Inferior parietal cortex (tissue), 1 donor: ENCODE measurements around the gene TMEM119.
"Not testable (repeated sequence)": the region's sequence is repeated elsewhere in the genome, so short reads cannot be mapped to it uniquely, and the experiment has no call there.

Experiments
- DNase-seq: peaks from one replicate; pipeline ENCODE4 v3.0.0-alpha.2; 2016; ENCODE audit errors: extremely low spot score

Gene TMEM119

DNA sequence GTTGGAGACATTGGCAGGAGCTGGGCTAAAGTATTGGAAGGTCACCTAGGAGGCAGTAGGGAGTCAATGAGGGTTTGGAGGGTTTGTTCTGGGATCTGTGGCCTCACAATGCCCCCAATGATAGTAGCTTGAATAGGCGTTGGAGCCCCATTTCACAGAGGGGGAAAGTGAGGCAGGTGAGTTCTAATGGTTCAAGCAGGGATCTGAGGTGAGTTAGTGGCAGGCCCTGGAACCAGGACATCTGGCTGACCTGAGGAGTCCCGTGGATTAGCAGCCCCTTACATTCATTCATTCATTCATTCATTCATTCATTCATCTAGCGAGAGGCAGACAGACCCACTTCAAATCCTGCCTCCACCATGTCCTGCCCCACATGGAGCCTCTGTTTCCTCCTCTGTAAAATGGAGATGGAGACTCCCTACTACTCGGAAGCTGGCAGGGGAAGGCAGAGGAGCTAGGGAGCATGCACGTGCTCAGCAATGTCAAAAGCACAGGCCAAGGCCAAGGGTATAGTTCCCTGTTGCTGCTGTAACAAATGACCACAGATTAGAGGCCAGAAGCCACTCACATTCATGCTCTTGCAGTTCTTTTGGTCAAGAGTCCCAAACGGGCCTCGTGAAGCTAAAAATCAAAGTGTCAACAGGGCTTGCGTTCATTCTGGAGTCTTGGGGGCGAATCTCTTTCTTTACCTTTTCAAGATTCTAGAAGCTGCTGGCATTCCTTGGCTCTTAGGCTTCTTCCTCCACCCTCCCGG, 2.2 kb upstream of the TMEM119 start:
- no peak for DNase-seq

DNA sequence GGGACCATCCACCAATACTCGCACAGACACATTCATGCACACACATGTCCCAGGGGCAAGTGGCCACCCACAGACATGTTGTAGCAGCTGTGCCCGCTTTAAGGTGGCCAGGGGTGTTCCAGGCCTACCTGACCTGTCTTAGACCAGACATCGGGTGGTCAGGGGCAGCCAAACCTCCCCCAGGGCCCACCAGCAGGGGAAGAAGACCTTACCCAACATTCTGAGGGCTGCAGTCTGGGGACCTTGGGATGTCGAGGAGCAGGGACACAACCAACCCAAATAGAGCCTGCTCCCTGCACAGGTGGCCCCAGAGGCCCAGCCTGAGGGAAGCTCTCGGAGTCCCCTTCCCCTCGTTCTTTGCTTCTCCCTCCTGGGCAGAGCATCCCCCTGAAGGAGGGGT, 1.7 kb upstream of the TMEM119 start:
- DNase-seq, result no peak

DNA sequence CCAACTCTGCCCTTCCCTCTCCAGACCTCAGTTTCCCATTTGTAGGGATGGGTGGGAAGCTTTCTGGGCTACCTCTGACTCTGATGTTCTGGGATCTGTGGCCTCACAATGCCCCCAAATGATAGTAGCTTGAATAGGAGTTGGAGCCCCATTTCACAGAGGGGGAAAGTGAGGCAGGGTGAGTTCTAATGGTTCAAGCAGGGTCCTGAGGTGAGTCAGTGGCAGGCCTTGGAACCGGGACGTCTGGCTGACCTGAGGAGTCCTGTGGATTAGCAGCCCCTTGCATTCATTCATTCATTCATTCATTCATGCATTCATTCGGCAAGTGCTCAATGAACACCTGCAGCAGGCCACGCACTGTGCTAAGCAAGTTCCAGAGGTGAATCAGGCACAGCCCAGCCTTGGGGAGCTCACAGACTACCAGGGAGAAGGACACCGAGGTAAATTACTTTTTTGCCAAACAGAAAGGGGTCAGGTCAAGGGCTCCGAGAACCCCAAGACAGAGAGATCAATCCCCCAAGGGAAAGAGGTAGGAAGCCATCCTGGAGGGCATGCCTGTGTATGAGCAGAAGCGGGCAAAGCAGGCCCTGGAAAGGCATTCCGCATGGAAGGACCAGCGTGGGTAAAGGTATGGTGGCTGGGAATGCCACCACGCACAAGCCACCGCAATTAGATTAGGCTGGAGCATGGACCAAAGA, 818 bp upstream of the TMEM119 start:
- no peak for DNase-seq

DNA sequence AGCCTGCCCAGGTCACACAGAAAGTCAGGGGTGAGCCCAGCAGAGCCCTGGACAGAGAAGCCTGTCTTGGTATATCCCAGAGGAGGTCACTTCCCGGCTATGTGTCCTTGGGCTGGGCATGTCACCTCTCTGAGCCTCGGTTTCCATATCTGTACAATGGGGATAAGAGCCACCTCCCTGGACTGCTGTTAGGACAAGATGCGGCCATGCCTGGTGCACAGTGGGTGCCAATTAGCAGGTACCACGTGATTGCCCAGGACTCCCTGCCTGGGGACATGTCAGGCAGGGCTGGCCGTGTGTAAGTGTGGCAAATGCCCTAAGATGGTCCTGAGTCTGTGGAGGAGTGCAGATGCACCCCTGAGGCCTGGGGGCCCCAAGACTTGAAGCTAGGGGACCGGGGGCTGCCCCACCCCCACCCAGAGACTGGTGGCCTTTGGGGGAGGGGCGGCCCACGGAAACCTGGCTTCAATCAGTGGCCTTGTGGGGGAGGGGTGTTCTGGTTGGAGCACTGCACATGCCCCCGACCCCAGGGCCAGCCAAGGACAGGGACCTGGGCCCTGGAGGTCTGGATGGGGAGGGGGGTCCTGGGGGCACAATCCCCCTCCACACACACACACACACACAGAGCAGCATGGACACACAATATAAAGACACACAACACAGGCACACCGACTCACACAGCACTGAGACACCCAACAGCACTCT, 878 bp downstream of the TMEM119 start:
- DNase-seq, result no peak

DNA sequence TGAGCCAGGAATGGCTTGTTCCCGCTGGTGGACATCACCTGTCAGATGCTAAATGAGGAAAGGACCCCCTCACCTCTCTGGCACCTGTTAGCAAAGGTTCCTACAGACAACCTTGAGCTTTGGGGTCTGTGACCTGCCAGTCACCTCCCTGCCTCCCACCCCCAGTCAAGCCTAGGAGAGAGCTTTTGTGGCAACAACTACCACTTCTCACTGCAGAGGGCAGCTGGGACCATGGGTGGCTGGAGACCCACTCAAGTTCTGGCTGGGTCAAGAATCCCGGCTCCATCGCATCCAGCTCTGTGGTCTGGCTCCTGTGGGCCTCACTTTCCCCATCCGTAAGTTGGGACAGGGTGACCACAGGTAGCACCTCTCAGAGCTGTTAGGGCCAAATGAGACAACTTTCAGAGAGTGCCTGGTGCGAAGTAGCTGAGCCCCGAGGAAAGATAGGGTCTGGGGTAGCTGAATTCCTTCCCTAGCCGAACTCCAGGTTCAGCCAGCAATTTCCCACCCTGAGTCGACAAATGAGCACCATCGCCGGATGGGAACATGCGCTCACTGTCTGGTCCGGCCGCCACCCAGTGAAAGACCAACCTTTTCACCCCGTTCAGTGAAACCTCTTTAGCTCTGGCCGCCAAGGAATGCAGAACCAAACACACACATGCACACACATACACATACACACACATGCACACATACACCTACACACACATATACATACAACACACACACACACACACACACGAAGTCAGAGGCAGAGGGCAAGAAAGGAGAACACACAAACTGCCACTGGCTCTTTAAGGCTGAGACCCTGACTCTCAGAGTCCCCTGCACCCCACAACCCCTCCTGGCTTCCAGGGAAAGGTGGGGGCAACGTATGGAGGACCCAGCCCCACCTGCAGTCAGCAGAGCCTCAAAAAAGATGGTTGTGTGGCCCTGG, 1.9 kb downstream of the TMEM119 start:
- no peak for DNase-seq

GRCh38 chr12:108594960-108595710, 2.7 kb downstream of the TMEM119 start:
- no peak for DNase-seq

- DNase-seq, result no peak
Observed at GRCh38 chr12:108594323-108594903, 3.5 kb downstream of the TMEM119 start.

DNA sequence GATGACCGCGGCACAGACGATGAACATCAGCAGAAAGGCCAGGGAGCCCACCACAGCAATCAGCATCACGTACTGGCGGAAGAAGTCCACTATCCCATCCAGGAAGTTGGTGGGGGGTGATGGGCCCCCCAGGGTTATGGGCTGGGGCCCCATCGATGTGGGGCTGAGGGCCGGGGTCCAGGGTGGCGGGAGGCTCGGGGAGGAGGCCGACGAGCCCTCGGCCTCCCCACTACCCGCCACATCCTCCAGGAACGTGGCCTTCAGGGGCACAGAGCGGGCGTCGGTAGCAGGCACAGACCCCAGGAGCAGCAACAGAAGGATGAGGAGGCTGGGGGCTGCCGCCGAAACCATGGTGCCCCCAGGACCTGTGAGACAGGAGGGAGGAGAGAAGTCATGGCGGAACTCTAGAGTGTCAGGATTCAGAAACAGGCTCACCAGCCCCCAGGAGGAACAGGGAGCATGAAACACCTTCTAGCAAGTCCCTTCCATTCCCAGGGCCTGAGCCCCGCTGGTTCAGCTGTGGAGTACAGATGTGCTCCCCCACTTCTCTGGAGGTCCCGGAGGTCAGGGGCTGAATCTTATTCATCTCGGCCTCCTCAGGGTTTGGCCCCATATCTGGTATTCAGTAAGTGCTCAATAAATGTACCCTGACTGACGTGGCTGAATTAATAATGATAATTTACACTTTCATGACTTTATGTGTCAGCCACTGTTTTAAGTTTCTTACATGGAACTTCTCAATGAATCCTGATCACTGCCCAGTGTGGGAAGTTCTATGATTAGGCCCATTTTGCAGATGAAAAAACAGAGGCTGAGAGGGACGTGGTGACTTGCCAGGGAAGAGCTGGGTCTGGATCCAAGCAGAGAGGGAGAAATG, 5.6 kb downstream of the TMEM119 start:
- no peak for DNase-seq

GRCh38 chr12:108591267-108591980, 6.5 kb downstream of the TMEM119 start:
- no peak for DNase-seq

GRCh38 chr12:108590463-108590862, 7.4 kb downstream of the TMEM119 start:
- DNase-seq, result not testable (repeated sequence)

- DNase-seq, result no peak
Observed at GRCh38 chr12:108589840-108590229, 8.0 kb downstream of the TMEM119 start.

GRCh38 chr12:108589028-108589839, 8.7 kb downstream of the TMEM119 start:
- no peak for DNase-seq

- peak; percentile 40 for DNase-seq
Observed at GRCh38 chr12:108587826-108588225, 10.1 kb downstream of the TMEM119 start.

GRCh38 chr12:108586306-108586705, 11.6 kb downstream of the TMEM119 start:
- no peak for DNase-seq

- DNase-seq, result no peak
Observed at GRCh38 chr12:108585864-108586263, 12.0 kb downstream of the TMEM119 start.

DNA sequence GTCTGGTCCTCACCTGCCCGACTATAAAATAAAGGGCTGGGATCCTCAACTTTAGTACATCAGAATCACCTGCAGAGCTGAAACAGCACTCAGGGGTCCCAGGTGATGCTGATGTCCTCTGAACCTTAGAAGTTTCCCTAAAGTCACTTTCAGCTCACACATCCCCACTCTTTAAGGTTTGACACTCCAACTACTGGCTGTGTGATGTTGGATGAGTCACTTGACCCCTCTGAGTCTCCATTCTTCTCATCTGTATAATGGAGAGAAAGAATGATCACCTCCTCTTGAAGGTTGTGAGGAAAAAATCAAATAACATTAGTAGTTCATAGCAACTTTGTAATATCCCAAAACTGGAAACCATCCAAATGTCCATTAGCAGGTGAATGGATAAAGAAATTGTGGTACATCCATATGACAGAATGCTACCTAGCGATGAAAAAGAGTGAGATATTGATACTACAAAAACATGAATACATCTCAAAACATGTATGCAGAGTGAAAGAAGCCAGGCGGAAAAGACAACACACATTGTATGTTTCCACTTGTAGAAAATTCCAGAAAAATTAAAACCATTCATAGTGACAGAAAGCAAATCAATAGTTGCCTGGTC, 13.3 kb downstream of the TMEM119 start:
- no peak for DNase-seq

- DNase-seq, result no peak
Observed at GRCh38 chr12:108583991-108584390, 13.9 kb downstream of the TMEM119 start.
